HG03354 (cell line): ENCODE data around the gene ZFX.
"Not testable (repeated sequence)": the region's sequence is repeated elsewhere in the genome, so short reads cannot be mapped to it uniquely, and the experiment has no call there.

Source experiments
- ATAC-seq: cut with Tn5 transposase; IDR thresholded peaks from one replicate; pipeline ENCODE4 v1.9.1; 2021; ENCODE audit warnings: mild to moderate bottlenecking; ENCODE audit not compliant: unreplicated experiment, poor library complexity, severe bottlenecking

ZFX gene

DNA sequence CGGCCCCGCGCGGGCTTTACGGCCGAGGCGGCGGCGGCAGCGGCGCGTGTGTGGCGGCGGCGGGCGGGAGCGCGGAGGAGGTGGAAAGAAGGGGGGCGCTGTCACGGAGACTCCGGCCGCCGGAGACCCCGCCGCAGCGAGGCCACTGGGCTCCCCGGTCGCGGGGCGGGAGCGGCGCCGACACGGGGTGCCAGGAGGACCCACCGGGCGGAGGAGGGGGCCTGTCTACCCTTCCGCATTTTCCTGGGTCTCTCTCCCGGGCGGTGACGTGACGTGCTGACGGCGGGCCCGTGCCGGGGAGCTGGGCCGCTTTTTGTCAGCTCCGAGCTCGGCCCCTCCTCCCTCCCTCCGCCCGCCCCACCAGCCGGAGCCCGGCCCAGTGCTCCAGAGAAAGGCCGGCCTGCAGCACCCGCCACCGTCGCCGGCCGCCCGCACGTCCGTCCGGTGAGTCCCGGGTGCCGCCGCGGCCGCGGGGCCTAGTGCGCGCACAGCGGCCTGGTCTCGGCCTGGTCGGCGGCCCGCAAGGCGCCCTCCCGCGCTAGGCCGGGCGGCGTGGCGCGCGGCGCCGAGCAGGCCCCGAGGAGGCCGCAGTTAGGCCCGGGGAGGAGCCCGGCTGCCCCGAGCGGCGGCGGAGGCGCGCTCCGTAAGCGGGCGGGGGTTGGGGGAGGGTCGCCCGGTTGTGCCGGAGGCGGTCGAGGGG lies at the start of gene ZFX:
Gene ZFX, plus strand, starts transcription at position 379 of the 700 bp plus-strand sequence. CDS start 23,014 bp downstream, outside the sequence.
- peak; percentile 50 for ATAC-seq

DNA sequence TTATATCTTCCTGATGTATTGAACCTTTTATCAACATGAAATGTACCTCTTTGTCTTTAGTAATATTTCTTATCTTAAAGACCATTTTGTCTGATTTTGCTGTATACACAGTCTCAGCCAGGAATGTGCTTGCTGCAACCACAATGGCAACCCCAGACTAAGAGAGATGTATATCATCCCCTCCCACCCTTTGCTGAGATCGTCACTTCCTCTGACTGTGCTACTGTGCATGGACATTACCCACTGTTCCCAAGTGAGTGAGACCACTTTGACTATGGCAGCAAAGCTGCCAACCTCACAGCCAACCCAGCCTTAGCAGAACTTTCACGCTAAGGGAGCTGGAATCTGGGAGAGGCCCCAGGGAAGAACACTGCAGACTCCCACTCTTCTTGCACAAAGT lies 48.8 kb upstream of the ZFX start:
- no peak for ATAC-seq

- ATAC-seq: no peak
These were observed 39.5 kb upstream of the ZFX start for GRCh38 chrX:24110069-24110468.

DNA sequence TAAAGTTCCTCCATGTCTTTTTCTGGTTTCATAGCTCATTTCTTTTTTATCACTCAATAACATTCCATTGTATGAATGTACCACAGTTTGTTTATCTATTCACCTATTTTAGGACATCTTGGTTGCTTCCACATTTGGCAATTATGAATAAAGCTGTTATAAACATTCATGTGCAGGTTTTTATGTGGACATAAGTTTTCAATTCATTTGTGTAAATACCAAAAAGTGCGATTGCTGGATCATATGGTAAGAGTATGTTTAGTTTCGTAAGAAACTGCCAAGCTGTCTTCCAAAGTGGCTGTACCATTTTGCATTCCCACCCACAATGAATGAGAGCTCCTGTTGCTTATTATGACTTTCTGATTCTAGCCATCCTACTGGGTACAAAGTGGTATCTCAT lies 36.3 kb upstream of the ZFX start:
- ATAC-seq: no peak

GRCh38 chrX:24117258-24117657 lies 32.3 kb upstream of the ZFX start:
- ATAC-seq: no peak

DNA sequence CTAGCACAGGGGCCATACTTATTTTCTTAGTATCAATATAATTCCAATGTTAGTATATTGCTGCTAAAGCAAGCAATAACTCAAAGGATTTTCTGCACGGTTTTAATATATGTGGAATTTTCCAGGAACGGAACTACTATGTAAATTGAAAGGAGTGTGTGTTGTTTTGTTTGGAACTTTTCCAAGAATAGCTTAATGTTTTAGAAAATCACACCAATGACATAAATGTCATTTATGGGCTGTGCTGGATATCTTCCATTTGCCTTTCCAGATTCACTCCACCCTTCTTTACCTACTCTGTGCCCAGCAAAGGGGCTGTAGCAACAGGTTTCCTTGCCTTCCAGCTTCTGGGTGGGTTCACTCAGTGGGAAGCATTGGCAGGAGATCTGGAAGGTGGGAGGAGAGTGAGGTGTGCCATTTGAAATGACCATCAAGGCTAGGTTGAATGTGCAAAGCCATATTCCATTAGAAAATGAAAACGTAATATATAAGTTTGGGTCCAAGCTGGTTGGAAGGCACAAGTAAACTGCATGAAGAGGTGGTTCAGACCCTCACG lies 25.2 kb upstream of the ZFX start:
- no peak for ATAC-seq

DNA sequence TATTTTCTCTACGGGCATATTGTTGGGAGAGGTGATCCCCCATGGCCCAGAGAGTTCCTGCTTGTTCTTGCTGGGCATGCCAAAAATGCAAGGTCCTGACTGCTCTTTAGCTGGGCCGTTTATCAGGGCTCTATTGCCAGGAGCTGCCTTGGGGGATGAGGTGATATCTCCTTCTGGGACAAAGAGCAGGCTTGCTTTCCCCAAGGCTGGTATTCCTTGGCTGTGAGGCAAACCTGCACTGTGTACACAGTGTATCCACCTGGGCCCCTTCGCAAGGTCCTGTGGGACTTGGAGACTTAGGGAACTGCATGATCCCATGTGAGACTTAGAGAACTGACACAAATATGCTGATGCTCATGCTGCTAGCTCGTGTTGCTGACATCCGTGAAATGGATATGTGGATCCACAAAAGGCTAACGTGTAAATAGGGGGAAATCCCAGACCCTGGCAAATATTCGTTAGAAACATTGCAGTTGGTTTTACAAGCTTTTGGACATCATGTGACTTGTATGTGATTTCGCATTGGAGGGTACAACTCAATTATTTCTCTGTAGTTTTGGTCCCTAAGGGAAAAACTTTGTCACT lies 24.4 kb upstream of the ZFX start:
- no peak for ATAC-seq

GRCh38 chrX:24131476-24131875 lies 18.1 kb upstream of the ZFX start:
- no peak for ATAC-seq

GRCh38 chrX:24133312-24133711 lies 16.2 kb upstream of the ZFX start:
- ATAC-seq: no peak

DNA sequence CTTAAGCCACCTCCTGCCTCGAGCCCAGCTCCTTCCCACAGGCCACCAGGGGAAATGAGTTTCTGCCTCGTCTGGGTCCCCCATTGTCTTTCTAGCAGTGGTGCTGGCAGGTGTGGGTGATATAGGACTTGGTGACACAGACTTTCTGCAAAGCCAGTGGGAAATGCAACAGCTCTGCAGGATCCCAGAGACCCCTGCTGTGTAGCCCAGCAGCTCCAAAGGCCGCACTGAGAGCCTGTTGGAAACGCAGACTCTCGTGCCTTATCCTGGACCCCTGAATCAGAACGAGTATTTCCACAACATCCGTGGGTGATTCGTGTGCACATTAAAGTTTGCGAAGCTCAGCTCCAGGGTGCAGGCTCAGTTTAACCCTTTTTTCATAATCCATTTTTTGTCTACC lies 13.8 kb upstream of the ZFX start:
- not testable (repeated sequence) for ATAC-seq

DNA sequence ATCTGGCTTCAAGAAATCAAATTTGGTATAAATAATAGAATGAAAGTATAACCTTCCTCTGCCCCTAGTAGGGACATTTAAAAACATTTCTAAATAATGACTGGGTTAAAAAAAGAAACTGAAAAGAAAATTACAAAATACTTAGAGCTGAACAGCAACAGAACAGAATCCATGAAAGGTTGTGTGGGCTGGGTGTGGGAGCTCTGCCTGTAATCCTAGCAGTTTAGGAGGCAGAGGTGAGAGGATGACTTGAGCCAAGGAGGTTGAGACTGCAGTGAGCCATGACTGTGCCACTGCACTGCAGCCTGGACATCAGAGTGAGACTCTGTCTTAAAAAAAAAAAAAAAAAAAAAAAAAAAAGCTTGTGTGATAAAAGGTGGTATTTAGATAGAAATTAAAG lies 12.3 kb upstream of the ZFX start:
- no peak for ATAC-seq

GRCh38 chrX:24143982-24144381 lies 5.5 kb upstream of the ZFX start:
- not testable (repeated sequence) for ATAC-seq

DNA sequence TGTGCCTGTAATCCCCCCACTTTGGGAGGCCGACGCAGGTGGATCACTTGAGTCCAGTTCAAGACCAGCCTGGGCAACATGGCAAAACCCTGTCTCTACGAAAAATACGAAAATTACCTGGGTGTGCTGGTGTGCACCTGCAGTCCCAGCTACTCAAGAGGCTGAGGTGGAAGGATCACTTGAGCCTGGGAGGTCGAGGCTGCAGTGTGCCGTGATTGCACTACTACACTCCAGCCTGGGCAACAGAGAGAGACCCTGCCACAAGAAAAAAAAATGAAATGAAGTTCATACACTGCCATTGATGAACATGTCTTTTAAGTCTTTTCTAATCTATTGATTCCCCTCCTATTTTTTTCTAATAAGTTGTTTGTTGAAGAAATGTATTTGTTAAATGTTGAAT lies 5.0 kb upstream of the ZFX start:
- ATAC-seq: no peak

GRCh38 chrX:24145303-24146186 lies 4.0 kb upstream of the ZFX start:
- ATAC-seq: no peak

- ATAC-seq: no peak
These were observed 3.1 kb upstream of the ZFX start for GRCh38 chrX:24146283-24146949.

DNA sequence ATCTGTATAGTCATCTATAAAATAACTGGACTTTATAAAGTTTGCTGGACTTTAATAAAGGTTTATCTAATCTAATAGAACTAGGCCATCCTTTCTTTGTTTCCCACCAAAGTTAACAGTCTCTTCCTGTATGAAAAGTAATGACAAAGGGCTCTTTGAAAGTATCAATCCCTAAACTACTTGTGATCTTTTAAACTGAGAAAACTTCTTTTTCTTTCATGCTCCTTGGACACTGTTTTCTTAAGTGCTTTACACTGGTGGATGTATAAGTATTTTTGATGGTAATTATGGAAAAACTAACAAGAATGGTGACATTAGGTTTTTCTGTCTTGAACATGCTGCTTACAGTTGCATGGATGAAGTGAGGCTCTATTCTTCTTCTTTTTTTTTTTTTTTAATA lies 2.4 kb upstream of the ZFX start:
- ATAC-seq: no peak

GRCh38 chrX:24148121-24148520 lies 1.4 kb upstream of the ZFX start:
- no peak for ATAC-seq

DNA sequence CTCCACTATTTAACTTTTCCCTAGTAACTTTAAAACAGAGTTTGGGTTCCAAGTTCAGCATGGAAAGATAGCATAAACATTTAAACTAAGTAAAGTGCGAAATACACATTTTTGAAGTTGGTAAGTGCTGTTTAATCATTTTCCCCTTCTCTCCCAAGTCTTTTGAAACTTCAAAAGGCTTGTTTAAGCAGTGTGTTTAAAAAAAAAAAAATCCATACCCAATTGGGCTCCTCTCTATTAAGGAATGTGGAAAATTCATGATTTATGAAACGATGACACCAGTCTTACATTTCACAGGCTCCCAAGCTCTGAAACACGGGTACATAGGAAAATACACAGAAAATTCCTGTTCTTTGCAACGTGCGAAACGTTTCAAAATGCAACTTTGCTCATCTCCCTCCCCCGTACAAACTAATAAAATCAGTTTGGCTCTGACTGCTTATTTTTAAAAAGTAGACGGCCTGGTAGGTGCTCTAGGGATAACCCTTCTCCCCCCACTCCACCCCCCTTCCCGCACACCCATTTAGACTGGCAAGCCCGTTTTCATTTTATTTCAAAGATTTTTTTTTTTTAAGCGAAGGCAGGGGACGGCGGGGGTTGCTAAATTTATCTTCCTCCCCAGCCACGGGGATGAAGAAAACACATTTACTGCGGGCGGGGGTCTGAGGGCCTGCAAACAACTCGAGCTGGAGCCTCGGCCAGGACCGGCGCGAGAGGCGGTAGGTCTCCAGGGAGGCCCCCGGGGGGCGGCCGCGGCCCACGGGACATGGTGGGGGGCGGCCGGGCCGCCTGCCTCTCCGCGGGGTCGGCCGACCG lies 786 bp upstream of the ZFX start:
- ATAC-seq: no peak
